ENCODE data around the gene NANOGP8.
"Not testable (repeated sequence)": the region's sequence is repeated elsewhere in the genome, so short reads cannot be mapped to it uniquely, and the experiment has no call there.

NANOGP8 gene, protein sequence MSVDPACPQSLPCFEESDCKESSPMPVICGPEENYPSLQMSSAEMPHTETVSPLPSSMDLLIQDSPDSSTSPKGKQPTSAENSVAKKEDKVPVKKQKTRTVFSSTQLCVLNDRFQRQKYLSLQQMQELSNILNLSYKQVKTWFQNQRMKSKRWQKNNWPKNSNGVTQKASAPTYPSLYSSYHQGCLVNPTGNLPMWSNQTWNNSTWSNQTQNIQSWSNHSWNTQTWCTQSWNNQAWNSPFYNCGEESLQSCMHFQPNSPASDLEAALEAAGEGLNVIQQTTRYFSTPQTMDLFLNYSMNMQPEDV

DNA sequence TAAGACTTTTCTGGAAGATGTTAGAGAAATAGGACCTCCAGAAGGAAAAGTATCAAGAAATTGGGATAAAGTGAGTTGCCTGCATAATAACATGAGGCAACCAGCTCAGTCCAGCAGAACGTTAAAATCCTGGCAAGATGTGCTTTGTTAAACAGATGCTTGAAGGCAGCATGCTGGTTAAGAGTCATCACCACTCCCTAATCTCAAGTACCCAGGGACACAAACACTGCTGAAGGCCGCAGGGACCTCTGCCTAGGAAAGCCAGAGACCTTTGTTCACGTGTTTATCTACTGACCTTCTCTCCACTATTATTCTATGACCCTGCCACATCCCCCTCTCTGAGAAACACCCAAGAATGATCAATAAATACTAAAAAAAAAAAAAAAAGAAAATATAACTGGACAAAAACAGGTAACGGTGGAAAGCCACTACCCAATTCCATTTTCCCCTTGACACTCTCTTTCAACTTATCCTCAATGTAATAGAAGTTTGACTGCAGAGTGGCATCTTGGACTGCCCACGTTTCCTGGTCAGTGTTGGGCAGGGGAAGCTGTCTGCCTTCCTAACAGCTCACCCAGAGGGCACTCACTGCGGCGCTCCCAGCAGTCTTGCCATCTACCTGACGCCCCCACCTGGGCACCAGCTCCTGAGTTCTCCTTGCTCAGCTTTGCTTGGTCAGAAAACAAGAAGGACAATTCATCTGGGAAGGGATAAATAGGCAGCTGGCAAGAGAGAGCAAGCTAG is at the start of gene NANOGP8:
NANOGP8 (minus strand) TSS at position 120 of the 744 bp plus-strand sequence. CDS start 185 bp downstream, outside the sequence.
- DNase-seq: not testable (repeated sequence)

DNA sequence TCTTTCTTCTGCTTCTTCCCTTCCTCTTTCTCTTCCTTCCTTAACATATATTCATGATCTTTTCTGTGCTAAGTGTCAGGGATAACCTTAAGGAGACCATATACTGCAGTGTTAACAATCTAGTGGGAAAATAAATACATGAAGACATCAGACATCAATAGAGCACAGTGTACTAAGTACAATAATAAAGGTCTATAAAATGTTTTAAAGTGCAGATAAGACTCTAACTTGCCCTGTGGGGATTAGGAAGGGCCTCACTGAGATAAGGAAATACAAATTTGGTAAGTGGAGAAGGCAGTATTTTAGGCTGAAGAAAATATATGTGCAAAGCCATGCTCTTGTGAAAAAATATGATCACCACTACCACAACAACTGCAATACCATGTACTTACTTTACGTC is 49.2 kb upstream of the NANOGP8 start:
- DNase-seq: no peak

DNA sequence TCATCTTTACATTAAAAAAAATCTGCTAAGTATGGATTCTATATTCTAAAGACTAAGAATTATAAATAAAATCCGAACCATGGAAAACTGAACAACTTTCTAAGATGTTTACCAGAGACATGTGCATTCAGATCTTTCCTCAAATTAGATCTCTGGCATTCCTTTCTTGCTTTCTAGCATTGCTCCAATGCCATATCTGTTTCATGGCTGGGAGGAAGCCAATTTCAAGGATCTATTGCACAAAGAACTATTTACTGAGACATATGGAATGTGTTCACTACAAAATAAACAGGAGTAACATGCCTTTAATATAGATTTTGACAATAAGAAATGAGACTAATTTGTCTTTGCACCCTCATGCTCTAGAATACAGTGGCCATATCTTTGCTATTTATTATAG is 45.1 kb upstream of the NANOGP8 start:
- no peak for DNase-seq

DNA sequence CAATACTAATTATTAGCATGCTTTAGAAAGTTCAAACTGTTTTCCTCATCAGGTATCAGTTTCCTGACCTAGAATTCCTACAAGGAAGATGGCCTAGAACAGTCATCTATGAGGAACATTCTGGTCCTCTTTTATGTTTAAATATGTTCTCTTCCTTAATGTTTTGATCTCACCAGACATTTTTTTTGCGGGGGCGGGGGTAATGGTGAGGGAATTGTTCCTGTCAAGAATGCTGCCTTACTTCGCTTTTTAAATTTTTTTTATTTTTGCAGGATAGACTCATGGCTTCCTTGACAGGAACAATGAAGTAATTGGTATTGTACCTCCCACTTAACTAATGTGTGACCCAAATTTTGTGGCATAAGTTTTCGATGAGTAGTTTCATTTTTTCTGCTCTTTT is 44.3 kb upstream of the NANOGP8 start:
- DNase-seq: no peak

DNA sequence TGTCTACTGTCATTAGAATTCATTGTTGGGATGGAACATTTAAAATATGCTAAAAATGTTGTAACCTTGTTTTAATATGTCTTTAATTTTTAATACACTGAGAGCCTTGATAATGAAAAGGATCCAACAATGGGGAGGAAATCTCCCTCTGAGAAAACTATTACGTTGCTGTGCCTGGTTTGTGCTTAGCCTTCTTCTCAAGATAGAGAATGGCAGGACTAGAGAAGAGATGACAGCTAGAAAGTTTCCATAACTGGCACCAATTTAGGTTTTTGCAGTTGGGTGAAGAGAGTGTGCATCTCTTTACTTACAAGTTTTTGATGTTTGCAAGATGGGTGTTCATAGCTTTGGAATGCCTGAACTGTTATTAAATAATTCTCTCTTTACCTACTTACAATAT is 42.6 kb upstream of the NANOGP8 start:
- DNase-seq: no peak

DNA sequence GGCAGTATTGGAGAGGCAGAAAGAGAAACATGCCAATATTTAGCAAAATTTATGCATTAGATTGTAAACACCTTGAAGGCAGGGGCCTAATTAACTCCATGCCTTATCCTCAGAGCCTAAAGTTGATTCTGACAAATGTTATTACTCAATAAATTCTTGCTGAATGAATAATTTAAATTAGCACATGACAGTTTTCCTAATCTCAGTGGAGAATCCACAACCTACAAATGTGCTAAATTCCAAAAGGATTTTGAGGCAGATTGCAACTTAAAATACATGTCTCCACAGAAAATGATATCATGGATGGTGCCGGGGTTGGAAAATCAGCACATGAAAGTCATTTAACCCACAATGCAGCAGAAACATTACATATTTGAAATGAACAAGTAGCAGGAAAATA is 41.1 kb upstream of the NANOGP8 start:
- DNase-seq: no peak

DNA sequence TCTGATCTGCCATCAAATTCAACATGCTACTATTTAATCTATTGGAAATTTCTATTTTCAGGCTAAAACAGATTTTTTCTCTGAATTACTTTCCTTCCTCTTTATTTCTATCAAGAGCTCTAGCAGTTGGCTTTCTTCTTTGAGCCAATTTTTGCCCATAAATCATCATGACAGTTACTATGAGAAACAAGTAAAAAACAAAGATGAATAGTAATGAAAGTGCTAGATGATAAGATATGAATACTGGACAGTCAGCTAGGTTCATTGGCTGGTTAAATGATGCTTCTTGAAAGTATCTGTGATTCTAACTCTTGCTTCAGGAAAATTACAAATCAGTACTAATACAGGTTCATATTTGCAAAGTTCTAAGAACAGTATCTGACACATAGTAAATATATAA is 38.6 kb upstream of the NANOGP8 start:
- no peak for DNase-seq

DNA sequence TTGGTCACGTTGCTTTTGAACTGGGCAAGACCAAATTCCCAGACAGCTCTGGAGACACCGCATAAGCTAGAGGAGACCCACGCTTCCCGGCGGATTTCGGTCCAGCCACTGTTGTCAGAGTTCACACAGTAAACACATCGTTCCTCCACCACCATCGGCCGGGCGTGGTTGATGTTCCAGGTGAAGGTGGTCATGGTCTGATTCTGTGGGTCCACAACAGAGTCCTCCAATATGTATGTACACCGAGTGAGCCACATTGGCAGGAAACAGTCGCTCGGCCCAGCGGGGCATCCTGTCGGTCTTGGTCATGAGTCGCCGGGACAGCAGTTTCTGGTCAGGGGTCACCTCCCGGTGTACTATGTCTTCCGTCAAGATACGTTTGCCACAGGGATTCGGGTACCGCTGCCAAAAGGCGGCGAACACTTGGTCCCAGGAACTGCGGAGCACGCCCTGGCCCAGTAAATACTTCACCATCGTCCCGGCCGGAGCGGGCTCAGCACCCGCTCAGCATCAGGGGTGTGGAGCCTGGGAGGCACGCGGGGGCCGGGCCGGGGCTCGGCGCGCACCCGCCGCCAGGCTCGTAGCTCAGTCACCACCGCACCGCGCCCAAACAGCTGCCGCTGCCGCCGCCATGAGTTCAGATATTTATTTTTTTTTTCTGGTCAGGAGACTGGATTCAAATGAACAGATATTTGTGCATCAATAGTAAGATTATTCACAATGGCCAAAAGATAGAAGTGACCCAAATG is 36.7 kb upstream of the NANOGP8 start:
- no peak for DNase-seq

DNA sequence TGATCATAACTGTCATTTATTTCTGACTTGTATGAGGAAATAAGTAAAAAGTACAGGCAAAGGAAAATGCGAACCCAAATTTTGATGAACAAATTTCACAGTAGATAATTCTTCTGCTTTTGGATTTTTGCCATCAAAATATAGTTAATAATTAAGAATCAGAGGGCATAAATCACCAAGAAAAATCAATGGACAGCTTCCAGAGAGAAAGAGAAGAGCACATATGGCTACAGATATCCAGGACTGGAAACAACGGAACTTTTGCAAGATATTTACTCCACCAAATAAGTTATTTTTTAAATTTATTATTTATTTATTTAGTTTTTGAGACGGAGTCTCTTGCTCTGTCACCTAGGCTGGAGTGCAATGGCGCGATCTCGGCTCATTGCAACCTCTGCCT is 35.1 kb upstream of the NANOGP8 start:
- DNase-seq: no peak

DNA sequence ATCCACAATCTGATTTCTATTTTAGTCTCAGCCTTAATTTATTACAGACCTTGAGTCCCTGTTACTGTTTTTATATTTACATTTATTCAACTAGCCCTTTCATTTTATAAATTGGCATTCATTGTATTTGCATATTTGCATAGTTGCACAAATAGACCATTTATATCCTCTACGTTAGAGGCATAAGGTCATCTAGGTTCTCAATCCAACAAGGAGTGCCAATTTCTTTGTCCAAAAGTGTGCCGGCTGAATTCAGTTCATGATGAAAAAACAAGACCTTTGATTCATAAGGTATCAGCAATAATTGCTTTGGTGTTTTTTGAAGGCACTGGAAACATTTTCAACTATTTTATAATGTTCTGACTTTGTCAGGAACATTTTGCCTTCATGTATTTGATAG is 33.9 kb upstream of the NANOGP8 start:
- no peak for DNase-seq

DNA sequence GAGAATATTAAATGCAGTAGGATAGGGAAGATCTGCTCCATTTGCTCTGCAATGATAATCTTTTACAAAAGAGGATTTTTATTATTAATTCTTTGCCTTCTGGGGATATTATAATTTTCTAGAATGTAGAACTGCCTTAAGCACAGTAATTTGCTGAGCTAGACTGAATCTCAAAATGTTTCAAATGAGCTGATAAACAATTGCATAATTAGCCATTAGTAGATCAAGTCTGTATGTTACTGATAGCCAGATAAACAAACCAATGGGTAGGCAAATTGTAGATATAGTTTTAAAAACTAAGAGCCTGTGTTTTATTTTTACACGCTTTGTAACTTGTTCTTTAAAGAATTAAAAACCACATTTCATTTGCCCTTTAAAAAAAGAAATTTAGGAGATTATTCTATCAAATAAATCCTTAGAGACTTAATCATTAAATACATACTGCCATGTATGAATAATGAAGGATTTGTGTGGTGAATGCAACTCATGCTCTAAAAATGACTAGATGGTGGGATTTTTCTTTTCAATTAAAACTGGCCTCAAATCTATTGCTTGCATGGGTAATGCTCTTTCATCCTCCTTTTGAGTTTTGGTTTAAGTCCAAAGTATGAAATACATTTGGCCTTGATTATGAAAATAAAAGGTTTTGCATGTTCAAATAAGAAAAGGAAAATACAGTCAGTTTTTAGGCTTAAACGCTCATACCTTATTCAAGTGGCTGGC is 32.6 kb upstream of the NANOGP8 start:
- no peak for DNase-seq

DNA sequence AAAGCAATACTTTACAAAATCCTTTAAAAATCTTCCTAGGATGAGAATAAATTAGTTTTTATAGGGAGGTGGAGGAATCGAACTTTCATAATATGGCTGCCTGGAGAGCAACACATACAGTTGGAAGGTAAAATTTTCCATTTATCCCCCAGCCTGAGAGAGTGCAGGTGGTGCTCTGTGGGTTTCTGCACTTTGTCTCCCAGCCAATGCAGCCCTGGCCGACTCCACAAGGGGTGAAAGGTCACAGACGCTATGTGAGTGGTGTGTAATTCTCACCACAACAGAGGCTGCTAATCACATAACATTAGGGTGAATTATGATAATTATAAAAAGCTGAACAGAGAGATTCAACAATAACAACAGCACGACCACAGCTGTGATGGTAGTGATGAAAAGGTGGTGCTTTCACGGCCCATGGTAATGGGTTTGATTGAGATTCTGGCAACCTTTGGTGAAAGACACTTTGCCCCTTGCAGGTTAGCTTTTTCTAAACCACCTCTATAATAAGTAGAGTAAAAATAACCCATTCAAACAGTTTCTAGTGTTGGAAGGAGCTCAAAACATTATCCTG is 30.1 kb upstream of the NANOGP8 start:
- DNase-seq: no peak

DNA sequence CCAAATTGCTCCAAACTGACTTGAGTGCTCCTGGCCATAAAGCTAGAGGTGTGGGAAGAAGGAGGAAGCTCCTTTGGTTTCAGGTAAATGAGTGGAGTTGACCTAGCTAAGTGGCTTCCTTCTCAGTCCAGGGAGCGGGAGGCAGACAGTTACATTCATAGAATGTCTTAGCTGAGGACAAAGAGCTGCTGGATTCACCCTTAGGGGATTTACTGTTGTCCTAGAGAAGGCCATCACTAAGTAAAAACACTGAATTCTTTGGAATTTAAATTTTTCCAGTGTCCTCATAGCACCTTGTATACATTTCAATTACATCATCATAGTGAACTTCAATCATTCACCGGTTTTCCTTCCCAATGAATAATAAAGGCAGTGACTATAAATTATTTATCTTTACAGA is 27.3 kb upstream of the NANOGP8 start:
- no peak for DNase-seq

DNA sequence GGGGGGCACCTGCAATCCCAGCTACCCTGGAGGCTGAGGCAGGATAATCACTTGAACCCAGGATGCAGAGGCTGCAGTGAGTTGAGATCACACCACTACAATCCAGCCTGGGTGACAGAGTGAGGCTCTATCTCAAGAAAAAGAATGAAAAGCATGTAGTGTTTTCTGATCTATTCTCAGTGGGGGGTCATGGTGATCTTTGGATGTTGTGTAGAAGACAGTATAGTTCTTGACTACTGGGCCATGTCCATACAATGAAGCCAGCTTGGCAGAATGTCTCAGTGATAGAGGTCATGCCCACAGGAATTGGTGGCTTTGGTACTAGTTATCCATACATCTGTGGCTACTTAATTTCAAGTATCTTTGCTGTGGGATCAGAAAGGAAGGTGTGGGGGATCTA is 26.8 kb upstream of the NANOGP8 start:
- DNase-seq: no peak

DNA sequence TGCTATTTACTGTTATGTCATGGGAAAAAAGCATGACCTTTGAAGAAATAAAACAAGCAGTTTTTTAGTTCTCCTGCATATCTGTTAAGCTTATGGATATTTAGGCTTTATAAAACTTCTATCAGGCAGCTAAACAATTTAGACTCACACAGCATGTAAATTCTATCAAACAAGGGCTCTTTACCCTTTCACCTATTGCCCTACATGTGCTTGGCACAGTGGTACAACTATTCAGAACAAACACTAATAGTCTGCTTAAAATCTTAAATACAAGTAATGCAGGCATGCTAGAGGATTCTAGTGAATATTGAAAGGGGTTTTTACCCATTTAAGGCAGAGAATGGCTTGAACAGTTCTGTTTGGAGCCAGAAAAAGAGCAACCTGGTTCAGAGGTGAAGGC is 23.4 kb upstream of the NANOGP8 start:
- no peak for DNase-seq

DNA sequence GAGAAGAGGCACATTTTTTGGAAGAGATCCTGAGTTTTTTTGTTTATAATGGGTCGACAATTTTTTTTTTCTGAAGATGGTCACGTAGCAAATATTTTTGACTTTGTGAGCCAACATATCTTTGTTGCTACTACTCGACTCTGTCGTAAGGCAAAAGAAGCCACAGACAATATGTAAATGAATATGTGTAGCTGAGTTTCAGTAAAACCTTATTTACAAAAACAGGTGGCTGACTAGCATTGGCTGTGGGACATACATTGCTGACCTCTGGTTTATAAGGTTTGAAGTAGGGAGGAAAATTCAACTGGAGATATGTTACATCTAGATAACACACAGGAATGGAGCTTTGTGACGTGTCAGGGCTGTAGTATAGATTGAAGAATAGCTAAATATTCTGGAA is 22.5 kb upstream of the NANOGP8 start:
- DNase-seq: no peak

DNA sequence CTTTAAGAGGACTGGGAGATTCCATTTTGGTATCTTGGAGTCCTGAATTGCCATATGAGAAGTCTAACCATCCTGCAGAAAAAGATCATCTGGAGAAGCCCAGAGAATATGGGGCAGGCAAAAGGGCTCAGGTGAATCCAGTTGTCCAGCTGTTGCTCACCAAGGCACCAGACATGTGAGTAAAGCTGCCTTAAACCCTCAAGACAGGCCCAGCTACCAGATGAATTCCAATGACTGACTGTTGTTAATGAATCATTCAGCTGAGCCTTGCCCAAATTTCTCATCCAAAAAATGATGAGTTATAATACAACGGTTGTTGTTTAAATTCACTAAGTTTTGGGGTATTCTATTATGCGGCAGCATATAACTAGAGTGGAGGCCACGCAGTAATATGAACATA is 22.0 kb upstream of the NANOGP8 start:
- no peak for DNase-seq

DNA sequence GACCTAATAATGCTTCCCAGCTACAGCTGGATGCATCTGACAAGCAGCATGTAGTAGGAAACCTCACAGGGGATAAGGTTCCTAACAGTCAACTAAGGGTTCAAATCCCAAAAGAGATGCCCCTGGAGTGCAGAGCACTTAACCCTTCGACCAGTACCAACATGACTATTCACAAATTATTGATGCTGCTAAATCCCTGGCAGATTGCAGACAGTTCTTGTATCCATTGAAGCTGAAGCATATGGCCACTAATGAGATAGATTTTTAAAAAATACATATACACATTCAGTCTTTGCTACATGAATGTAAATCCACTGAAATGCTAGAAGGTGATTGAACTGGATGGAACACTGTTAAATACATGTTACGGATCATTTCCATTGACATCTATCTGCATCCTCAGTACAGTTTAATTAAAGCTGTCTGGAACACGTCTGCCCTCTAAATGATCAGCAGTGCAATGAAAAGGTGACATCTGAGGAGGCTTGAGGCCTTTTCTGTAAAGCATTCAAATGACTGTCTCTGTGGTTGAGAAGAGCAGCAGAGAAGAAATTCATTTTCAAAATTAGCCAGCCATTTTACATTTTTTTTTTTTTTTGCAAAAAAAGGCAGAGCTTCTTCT is 19.5 kb upstream of the NANOGP8 start:
- no peak for DNase-seq

DNA sequence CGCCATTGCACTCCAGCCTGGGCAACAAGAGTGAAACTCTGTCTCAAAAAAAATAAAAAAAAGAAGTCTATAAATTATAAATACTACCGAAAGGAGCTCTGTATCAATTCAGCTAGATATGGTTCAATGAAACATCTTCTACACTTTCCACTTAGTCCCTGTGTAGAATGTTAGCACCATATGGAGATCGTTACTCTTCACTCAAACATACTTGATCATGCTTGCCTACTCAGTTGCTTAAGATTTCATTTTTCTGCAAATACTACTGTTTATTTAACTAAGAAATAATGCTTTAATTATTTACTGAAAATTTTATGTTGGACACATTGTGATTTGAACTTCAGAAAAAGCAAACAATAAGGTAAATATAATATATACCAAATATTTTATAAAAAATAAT is 17.1 kb upstream of the NANOGP8 start:
- DNase-seq: no peak

DNA sequence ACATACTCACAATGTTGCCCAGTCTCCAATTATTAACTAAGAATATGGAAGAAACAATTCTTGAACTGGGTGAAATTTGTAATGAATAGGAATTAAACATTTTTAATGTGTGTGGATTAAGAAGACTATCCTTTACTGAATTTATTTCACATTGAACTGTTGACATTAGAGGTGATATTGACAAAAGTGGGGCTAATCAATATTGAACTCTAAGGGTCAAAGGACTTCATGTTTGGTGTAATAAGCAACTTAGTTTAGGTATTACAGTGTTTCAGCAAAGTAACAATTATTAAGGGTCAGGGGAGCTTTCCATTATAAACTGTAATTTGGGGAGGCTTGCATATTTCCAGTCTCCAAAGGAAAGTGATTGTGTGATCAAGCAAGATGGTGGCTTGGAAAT is 16.2 kb upstream of the NANOGP8 start:
- no peak for DNase-seq

DNA sequence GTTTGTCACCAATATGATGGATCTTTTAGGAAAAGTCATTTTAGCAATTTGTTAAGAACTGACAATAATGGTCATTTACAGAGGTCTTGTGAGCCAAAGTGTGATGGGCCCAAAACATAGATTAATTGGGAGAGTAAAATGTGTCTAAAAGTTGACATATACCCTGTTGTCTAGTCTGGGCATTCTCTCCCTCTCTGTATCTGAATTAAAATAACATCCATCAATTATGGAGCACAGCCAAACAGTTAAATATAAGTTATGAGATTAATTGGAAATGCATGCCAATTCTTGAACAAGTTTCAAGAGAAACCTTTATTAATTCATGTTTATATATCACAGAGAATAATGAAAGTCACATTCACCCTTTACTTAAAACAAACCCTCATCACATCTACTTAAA is 13.6 kb upstream of the NANOGP8 start:
- DNase-seq: no peak

DNA sequence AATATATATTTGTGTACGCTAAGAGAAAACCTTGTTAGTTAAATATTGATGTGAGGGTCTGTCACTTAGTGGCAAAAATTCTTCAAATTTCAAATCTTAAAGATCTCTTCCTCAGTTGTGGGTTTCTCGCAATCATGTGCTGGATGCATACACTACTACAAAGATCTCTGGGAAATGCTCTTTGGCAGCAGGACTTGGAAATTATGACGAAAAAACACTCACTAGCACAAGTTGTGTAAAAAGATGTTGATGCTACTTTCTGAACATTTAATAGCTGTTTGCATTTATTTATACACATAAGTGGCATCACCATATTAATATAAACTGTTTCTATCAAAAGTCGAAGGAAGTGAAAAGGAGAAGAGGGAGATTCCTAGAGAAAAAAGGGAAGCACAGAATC is 10.8 kb upstream of the NANOGP8 start:
- no peak for DNase-seq

DNA sequence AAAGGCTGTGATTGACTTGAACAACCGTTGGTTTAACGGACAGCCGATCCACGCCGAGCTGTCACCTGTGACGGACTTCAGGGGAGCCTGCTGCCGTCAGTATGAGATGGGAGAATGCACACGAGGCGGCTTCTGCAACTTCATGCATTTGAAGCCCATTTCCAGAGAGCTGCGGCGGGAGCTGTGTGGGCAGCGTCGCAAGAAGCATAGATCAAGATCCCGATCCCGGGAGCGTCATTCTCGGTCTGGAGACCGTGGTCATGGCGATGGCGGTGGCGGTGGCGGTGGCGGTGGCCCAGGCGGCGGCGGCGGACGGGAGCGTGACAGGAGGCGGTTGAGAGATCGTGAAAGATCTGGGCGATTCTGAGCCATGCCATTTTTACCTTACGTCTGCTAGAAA is 7.8 kb upstream of the NANOGP8 start:
- DNase-seq: no peak
